GM12874 (cell line): ENCODE measurements around the gene LTBP1.

Experiments
- TF ChIP-seq, protein P1 (sequence below): IDR thresholded peaks from 2 replicates; pipeline ENCODE4 v1.5.1; 2011; ENCODE audit warnings: low read depth, mild to moderate bottlenecking, control low read depth, low read length, moderate library complexity; ENCODE audit not compliant: insufficient read depth

The LTBP1 gene

GRCh38 chr2:33141476-33141875 is 194.7 kb downstream of the LTBP1 start:
- TF ChIP-seq, protein P1, sequence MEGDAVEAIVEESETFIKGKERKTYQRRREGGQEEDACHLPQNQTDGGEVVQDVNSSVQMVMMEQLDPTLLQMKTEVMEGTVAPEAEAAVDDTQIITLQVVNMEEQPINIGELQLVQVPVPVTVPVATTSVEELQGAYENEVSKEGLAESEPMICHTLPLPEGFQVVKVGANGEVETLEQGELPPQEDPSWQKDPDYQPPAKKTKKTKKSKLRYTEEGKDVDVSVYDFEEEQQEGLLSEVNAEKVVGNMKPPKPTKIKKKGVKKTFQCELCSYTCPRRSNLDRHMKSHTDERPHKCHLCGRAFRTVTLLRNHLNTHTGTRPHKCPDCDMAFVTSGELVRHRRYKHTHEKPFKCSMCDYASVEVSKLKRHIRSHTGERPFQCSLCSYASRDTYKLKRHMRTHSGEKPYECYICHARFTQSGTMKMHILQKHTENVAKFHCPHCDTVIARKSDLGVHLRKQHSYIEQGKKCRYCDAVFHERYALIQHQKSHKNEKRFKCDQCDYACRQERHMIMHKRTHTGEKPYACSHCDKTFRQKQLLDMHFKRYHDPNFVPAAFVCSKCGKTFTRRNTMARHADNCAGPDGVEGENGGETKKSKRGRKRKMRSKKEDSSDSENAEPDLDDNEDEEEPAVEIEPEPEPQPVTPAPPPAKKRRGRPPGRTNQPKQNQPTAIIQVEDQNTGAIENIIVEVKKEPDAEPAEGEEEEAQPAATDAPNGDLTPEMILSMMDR = no peak

- TF ChIP-seq, protein P1 = no peak
Measured at GRCh38 chr2:33142810-33143209, 196.1 kb downstream of the LTBP1 start.

DNA sequence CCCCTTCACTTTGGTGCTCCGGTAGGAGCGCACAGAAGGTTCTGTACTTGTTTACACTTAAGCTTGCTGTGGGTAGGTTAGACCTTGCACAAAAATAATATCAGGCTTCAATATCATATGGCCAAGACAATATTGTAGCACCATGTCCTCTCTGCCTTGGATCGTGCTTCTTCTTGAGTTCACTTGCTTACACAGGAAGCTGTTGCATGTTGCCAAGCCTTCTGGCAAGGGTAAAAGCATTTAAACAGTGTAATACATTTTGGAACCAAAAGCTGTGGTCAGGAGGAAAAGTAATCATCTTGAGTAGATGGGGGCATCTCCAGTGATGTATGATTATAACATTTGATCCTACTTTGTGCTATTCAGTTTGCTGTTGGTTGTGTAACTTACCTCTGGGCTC is 197.5 kb downstream of the LTBP1 start:
- TF ChIP-seq, protein P1 = no peak

GRCh38 chr2:33145459-33145858 is 198.7 kb downstream of the LTBP1 start:
- TF ChIP-seq, protein P1 = no peak

- TF ChIP-seq, protein P1 = no peak
Measured at GRCh38 chr2:33146102-33146501, 199.3 kb downstream of the LTBP1 start.

DNA sequence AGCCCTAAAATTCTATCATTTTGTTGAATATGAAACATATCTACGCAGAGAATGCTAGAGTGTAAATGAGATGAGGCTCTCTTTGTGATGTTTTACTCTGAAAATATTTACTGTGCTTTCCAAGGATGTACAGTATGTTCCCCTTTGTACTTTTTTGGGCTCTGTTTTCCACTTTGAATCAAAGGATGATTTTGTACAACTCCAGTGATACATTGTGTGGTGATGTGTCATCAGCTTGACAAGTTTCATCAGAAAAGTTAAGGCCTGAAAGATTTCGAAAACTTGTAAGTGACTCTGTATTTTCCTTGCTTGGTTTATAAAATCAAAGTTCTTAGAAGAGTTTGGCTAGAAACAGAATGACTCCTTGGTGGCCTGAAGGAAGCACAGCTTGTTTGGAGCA is 206.3 kb downstream of the LTBP1 start:
- TF ChIP-seq, protein P1 = no peak

GRCh38 chr2:33158482-33159003 is 211.8 kb downstream of the LTBP1 start:
- TF ChIP-seq, protein P1 = no peak
